ENCODE data around the gene DDX6. TPM values are rescaled to one million over a fixed set of nuclear protein-coding genes. Genes with fewer than 3 reads are reported as not detected.

The DDX6 gene
- total RNA-seq, 2 experiments from 2014 or later = 46.5 to 128 TPM

- TF ChIP-seq CTCF (conservative IDR thresholded peaks at IDR 0.05; ENCODE audit: low read length) (no peak), EZH2phosphoT487 (IDR thresholded peaks at IDR 0.05; ENCODE audit: borderline replicate concordance, low read depth, low read length) (no peak)
- Histone ChIP-seq H3K4me3 (ENCODE audit: low read depth, low read length, poor library complexity, severe bottlenecking) (no peak overlapping the region), H3K9me3 (ENCODE audit: low read length) (no peaks in the 10 kb centered on the region), H3K27ac (ENCODE audit: low read depth, low read length, poor library complexity, severe bottlenecking) (no peak overlapping the region), H3K36me3 (ENCODE audit: insufficient read depth, low read length) (no peaks in the 10 kb centered on the region), H3K4me2 (ENCODE audit: low read length) (no peak overlapping the region), H3K9me2 (ENCODE audit: insufficient read depth, low read length) (no peaks in the 10 kb centered on the region), H4K20me1 (ENCODE audit: insufficient read depth, low read length) (no peaks in the 10 kb centered on the region), H2AFZ (ENCODE audit: low read length) (no peak overlapping the region), H3K79me2 (ENCODE audit: insufficient read depth, low read depth, low read length) (no peaks in the 10 kb centered on the region), H3K4me1 (ENCODE audit: insufficient read depth, low read length, poor library complexity, severe bottlenecking) (peaks cover 55% of the 10 kb centered on the region)
- DNase-seq (ENCODE audit: low spot score) = no peak
- CTCF ChIA-PET (ENCODE audit: unreplicated experiment) = interaction anchor here (0.5 kb wide), 1 partner anchor 14 kb away, joined by 4 read pairs; no protein-coding TSS in a partner anchor
- intact Hi-C loops (cut with micrococcal nuclease; ENCODE audit: unreplicated experiment) = no loop called here
- POLR2A ChIA-PET = interaction anchor here (0.6 to 3.9 kb wide), 8 partner anchors 15 to 124 kb away, joined by 3 to 32 read pairs (median 10); partner anchors contain the start of gene DDX6
- no TSS peak for BruUV-seq (replicated peaks)
Observed at GRCh38 chr11:118818130-118818529, 27.2 kb upstream of the DDX6 start.

GRCh38 chr11:118813551-118813950, 22.6 kb upstream of the DDX6 start:
- no peaks in the 10 kb centered on the region for H3K9me3 ChIP-seq (ENCODE audit: low read length)
- BruUV-seq (replicated peaks) = no TSS peak
- H3K9me2 ChIP-seq (ENCODE audit: insufficient read depth, low read length) = no peaks in the 10 kb centered on the region
- H3K79me2 ChIP-seq (ENCODE audit: insufficient read depth, low read depth, low read length) = no peaks in the 10 kb centered on the region
- H3K36me3 ChIP-seq (ENCODE audit: insufficient read depth, low read length) = no peaks in the 10 kb centered on the region
- no peak overlapping the region for H3K4me3 ChIP-seq (ENCODE audit: low read depth, low read length, poor library complexity, severe bottlenecking)
- intact Hi-C loops (cut with micrococcal nuclease; ENCODE audit: unreplicated experiment) = no loop called here
- no peak overlapping the region for H2AFZ ChIP-seq (ENCODE audit: low read length)
- ChIA-PET POLR2A (interaction anchor here (0.7 to 2.8 kb wide), 3 partner anchors 11 to 21 kb away, joined by 3 to 10 read pairs (median 3); no protein-coding TSS in a partner anchor), CTCF (ENCODE audit: unreplicated experiment) (no interaction called here)
- no peaks in the 10 kb centered on the region for H4K20me1 ChIP-seq (ENCODE audit: insufficient read depth, low read length)
- H3K4me2 ChIP-seq (ENCODE audit: low read length) = no peak overlapping the region
- no peak overlapping the region for H3K27ac ChIP-seq (ENCODE audit: low read depth, low read length, poor library complexity, severe bottlenecking)
- no peak for DNase-seq (ENCODE audit: low spot score)
- peaks cover 9% of the 10 kb centered on the region for H3K4me1 ChIP-seq (ENCODE audit: insufficient read depth, low read length, poor library complexity, severe bottlenecking)
- TF ChIP-seq EZH2phosphoT487 (IDR thresholded peaks at IDR 0.05; ENCODE audit: borderline replicate concordance, low read depth, low read length) (no peak), CTCF (conservative IDR thresholded peaks at IDR 0.05; ENCODE audit: low read length) (no peak)

- no peak overlapping the region for H3K27ac ChIP-seq (ENCODE audit: low read depth, low read length, poor library complexity, severe bottlenecking)
- peaks cover 6% of the 10 kb centered on the region for H3K4me1 ChIP-seq (ENCODE audit: insufficient read depth, low read length, poor library complexity, severe bottlenecking)
- H4K20me1 ChIP-seq (ENCODE audit: insufficient read depth, low read length) = no peaks in the 10 kb centered on the region
- no peak overlapping the region for H3K4me3 ChIP-seq (ENCODE audit: low read depth, low read length, poor library complexity, severe bottlenecking)
- no peaks in the 10 kb centered on the region for H3K36me3 ChIP-seq (ENCODE audit: insufficient read depth, low read length)
- H2AFZ ChIP-seq (ENCODE audit: low read length) = no peak overlapping the region
- H3K79me2 ChIP-seq (ENCODE audit: insufficient read depth, low read depth, low read length) = no peaks in the 10 kb centered on the region
- BruUV-seq (replicated peaks) = no TSS peak
- H3K9me3 ChIP-seq (ENCODE audit: low read length) = no peaks in the 10 kb centered on the region
- TF ChIP-seq CTCF (conservative IDR thresholded peaks at IDR 0.05; ENCODE audit: low read length) = no peak
- no peak for TF ChIP-seq EZH2phosphoT487 (IDR thresholded peaks at IDR 0.05; ENCODE audit: borderline replicate concordance, low read depth, low read length)
- no peaks in the 10 kb centered on the region for H3K9me2 ChIP-seq (ENCODE audit: insufficient read depth, low read length)
- DNase-seq (ENCODE audit: low spot score) = no peak
- intact Hi-C loops (cut with micrococcal nuclease; ENCODE audit: unreplicated experiment) = no loop called here
- CTCF ChIA-PET (ENCODE audit: unreplicated experiment) = no interaction called here
- POLR2A ChIA-PET = interaction anchor here (2.8 kb wide), 1 partner anchor 20 kb away, joined by 10 read pairs; no protein-coding TSS in a partner anchor
- H3K4me2 ChIP-seq (ENCODE audit: low read length) = no peak overlapping the region
Observed at GRCh38 chr11:118812485-118812884, 21.5 kb upstream of the DDX6 start.

Measured in OCI-LY7 (cell line).